ENCODE measurements around the gene SCMH1. TPM values are rescaled to one million over a fixed set of nuclear protein-coding genes. Genes with fewer than 3 reads are reported as not detected.
"Not testable (repeated sequence)": the region's sequence is repeated elsewhere in the genome, so short reads cannot be mapped to it uniquely, and the experiment has no call there.

SCMH1 gene
- total RNA-seq, 1 experiment from 2014 or later: 16.5 TPM

DNA sequence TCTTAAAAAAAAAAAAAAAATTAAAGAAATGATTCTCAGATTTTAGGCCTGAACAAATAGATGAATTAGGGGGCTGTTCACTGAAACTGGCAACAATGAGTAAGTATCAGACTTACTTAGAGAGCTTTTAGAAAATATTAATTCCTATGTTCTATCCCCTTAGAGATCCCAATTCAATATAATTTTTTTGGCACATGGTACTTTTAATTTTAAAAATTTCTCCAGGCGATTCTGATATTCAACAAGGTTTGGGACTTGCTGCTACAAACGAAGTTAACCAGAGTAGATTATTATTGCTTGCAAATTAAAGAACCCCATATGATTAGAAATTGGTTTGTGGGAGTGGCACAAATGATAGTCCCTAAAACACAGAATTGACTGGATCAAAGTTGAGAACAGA, 11.4 kb downstream of the SCMH1 start:
- no peak for DNase-seq
- Histone ChIP-seq H3K79me2 (ENCODE audit: insufficient read depth, low read length) (no peaks in the 10 kb centered on the region), H4K5ac (ENCODE audit: insufficient read length, low read depth, low read length) (no peak overlapping the region), H2BK5ac (ENCODE audit: insufficient read length, low read length) (no peak overlapping the region), H4K20me1 (ENCODE audit: control insufficient read depth, insufficient read depth, insufficient read length) (no peaks in the 10 kb centered on the region), H3K79me1 (ENCODE audit: insufficient read depth, low read depth, low read length, poor library complexity, severe bottlenecking) (peaks cover 3% of the 10 kb centered on the region), H2BK120ac (ENCODE audit: low read depth, low read length, poor library complexity, severe bottlenecking) (no peak overlapping the region), H3K23ac (ENCODE audit: insufficient read length, low read depth, low read length) (no peak overlapping the region), H3K18ac (ENCODE audit: insufficient read length, low read depth, low read length) (no peak overlapping the region), H2BK12ac (ENCODE audit: insufficient read length, low read depth, low read length) (no peak overlapping the region), H2AK5ac (ENCODE audit: insufficient read length, low read length) (no peak overlapping the region), H3K23me2 (ENCODE audit: insufficient read length, low read depth, low read length, poor library complexity, severe bottlenecking) (no peaks in the 10 kb centered on the region), H3K9ac (ENCODE audit: extremely low read depth, insufficient read length, low read length) (no peak overlapping the region), H3T11ph (ENCODE audit: low read length) (no peak overlapping the region), H3K14ac (ENCODE audit: insufficient read depth, low read length) (no peak overlapping the region), H3K4me2 (ENCODE audit: insufficient read depth, insufficient read length, low read length) (no peak overlapping the region), H2AFZ (ENCODE audit: low read length) (no peak overlapping the region), H2BK15ac (ENCODE audit: low read depth, low read length) (no peak overlapping the region), H3K4me1 (ENCODE audit: insufficient read depth, low read length) (no peaks in the 10 kb centered on the region), H4K8ac (replicated peaks; ENCODE audit: insufficient read length, low read depth, low read length) (no peak overlapping the region), H3K56ac (ENCODE audit: insufficient read length, low read depth, low read length) (no peak overlapping the region), H3K27ac (ENCODE audit: insufficient read length, low read depth, low read length) (no peak overlapping the region), H3K4ac (ENCODE audit: low read depth, low read length) (no peak overlapping the region), H3K27me3 (ENCODE audit: insufficient read depth, low read length) (no peaks in the 10 kb centered on the region), H2BK20ac (ENCODE audit: low read depth, low read length, poor library complexity, severe bottlenecking) (no peak overlapping the region), H4K91ac (ENCODE audit: insufficient read length, low read depth, low read length) (no peak overlapping the region), H3K9me3 (ENCODE audit: control insufficient read depth, low read depth, low read length) (no peaks in the 10 kb centered on the region)
- H3K36me3 Mint-ChIP-seq (ENCODE audit: insufficient read depth in 1 of 3, low read depth in 3 of 3): no peaks in the 10 kb centered on the region; a peak in 1 of 7 replicates
- H3K4me1 Mint-ChIP-seq: peaks cover 9 to 13% of the 10 kb centered on the region in 2 experiments
- H3K27me3 Mint-ChIP-seq (ENCODE audit: low read depth): no peaks in the 10 kb centered on the region
- H3K9me3 Mint-ChIP-seq: no peaks in the 10 kb centered on the region
- TF ChIP-seq, protein P1, sequence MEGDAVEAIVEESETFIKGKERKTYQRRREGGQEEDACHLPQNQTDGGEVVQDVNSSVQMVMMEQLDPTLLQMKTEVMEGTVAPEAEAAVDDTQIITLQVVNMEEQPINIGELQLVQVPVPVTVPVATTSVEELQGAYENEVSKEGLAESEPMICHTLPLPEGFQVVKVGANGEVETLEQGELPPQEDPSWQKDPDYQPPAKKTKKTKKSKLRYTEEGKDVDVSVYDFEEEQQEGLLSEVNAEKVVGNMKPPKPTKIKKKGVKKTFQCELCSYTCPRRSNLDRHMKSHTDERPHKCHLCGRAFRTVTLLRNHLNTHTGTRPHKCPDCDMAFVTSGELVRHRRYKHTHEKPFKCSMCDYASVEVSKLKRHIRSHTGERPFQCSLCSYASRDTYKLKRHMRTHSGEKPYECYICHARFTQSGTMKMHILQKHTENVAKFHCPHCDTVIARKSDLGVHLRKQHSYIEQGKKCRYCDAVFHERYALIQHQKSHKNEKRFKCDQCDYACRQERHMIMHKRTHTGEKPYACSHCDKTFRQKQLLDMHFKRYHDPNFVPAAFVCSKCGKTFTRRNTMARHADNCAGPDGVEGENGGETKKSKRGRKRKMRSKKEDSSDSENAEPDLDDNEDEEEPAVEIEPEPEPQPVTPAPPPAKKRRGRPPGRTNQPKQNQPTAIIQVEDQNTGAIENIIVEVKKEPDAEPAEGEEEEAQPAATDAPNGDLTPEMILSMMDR (conservative IDR thresholded peaks at IDR 0.05): no peak
- no peak overlapping the region for H3K4me3 Mint-ChIP-seq
- no peak overlapping the region for H3K27ac Mint-ChIP-seq
- WGBS (ENCODE audit: extremely low coverage, insufficient read length, low lambda C conversion rate): no CpG with 5 or more reads among the region's 2 CpGs

DNA sequence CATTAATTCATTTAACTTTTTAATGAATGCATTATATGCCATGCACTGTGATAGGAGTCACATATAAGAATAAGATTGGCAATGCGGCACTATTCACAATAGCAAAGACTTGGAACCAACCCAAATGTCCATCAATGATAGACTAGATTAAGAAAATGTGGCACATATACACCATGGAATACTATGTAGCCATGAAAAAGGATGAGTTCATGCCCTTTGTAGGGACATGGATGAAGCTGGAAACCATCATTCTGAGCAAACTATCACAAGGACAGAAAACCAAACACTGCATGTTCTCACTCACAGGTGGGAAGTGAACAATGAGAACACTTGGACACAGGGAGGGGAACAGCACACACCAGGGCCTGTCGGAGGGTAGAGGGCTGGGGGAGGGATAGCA, 12.9 kb downstream of the SCMH1 start:
- H3K27me3 ChIP-seq (ENCODE audit: insufficient read depth, low read length); H3K9me3 Mint-ChIP-seq; H3K79me2 ChIP-seq (ENCODE audit: insufficient read depth, low read length); H2AK5ac ChIP-seq (ENCODE audit: insufficient read length, low read length); H4K8ac ChIP-seq (replicated peaks; ENCODE audit: insufficient read length, low read depth, low read length); H3K56ac ChIP-seq (ENCODE audit: insufficient read length, low read depth, low read length); H4K91ac ChIP-seq (ENCODE audit: insufficient read length, low read depth, low read length); DNase-seq; H3K4ac ChIP-seq (ENCODE audit: low read depth, low read length); H3K36me3 Mint-ChIP-seq (ENCODE audit: insufficient read depth in 1 of 3, low read depth in 3 of 3); H3K23ac ChIP-seq (ENCODE audit: insufficient read length, low read depth, low read length); H2BK120ac ChIP-seq (ENCODE audit: low read depth, low read length, poor library complexity, severe bottlenecking); H3K4me2 ChIP-seq (ENCODE audit: insufficient read depth, insufficient read length, low read length); H4K20me1 ChIP-seq (ENCODE audit: control insufficient read depth, insufficient read depth, insufficient read length); H3T11ph ChIP-seq (ENCODE audit: low read length); H3K18ac ChIP-seq (ENCODE audit: insufficient read length, low read depth, low read length); H3K4me3 Mint-ChIP-seq; H3K27me3 Mint-ChIP-seq (ENCODE audit: low read depth); H2BK20ac ChIP-seq (ENCODE audit: low read depth, low read length, poor library complexity, severe bottlenecking); H2BK5ac ChIP-seq (ENCODE audit: insufficient read length, low read length); H3K79me1 ChIP-seq (ENCODE audit: insufficient read depth, low read depth, low read length, poor library complexity, severe bottlenecking); H3K9ac ChIP-seq (ENCODE audit: extremely low read depth, insufficient read length, low read length); H2BK15ac ChIP-seq (ENCODE audit: low read depth, low read length); H3K4me1 ChIP-seq (ENCODE audit: insufficient read depth, low read length); H2BK12ac ChIP-seq (ENCODE audit: insufficient read length, low read depth, low read length); H4K5ac ChIP-seq (ENCODE audit: insufficient read length, low read depth, low read length); H2AFZ ChIP-seq (ENCODE audit: low read length); H3K23me2 ChIP-seq (ENCODE audit: insufficient read length, low read depth, low read length, poor library complexity, severe bottlenecking); H3K27ac Mint-ChIP-seq; H3K27ac ChIP-seq (ENCODE audit: insufficient read length, low read depth, low read length); H3K9me3 ChIP-seq (ENCODE audit: control insufficient read depth, low read depth, low read length); H3K14ac ChIP-seq (ENCODE audit: insufficient read depth, low read length): not testable (repeated sequence)
- peaks cover 7 to 10% of the 10 kb centered on the region in 2 experiments; a peak in 3 of 4 replicates for H3K4me1 Mint-ChIP-seq
- WGBS (ENCODE audit: extremely low coverage, insufficient read length, low lambda C conversion rate): no CpG with 5 or more reads among the region's 2 CpGs

All from H9 (cell line).